Fibroblast of lung (primary cell): Measurements from ENCODE around the gene KIF26B. TPM values are rescaled to one million over a fixed set of nuclear protein-coding genes. Genes with fewer than 3 reads are reported as not detected.

Experiments
- DNase-seq, 2 donors: peaks; one replicate each; pipeline versions ENCODE4 v3.0.0 to v3.0.0-alpha.2; 2010; ENCODE audit warnings: low read depth in 2 of 2
- H2AFZ ChIP-seq: 2 replicates; pipeline ENCODE4 v1.5.1; 2012; ENCODE audit warnings: low read length, control low read depth, inconsistent platforms
- H3K27ac ChIP-seq: 2 replicates; pipeline ENCODE4 v1.5.1; 2011; ENCODE audit warnings: low read length, control low read depth; ENCODE audit not compliant: insufficient read depth
- H3K27me3 ChIP-seq: 2 replicates; pipeline ENCODE4 v1.5.1; 2011; ENCODE audit warnings: mild to moderate bottlenecking, low read length; ENCODE audit not compliant: control insufficient read depth, insufficient read depth
- H3K36me3 ChIP-seq: 2 replicates; pipeline ENCODE4 v1.5.1; 2011; ENCODE audit warnings: low read length; ENCODE audit not compliant: control insufficient read depth, insufficient read depth
- H3K4me1 ChIP-seq: 2 replicates; pipeline ENCODE4 v1.5.1; 2011; ENCODE audit warnings: low read length; ENCODE audit not compliant: control insufficient read depth, insufficient read depth; ENCODE audit errors: extremely low read depth
- H3K4me2 ChIP-seq: 2 replicates; pipeline ENCODE4 v1.5.1; 2011; ENCODE audit warnings: low read length, control low read depth; ENCODE audit not compliant: insufficient read depth; ENCODE audit errors: extremely low read depth
- H3K4me3 ChIP-seq, 4 experiments: fragments of 200-600 bp in 1 of 4; sonication (generic) in 1 of 4; replicated peaks in 1 of 4; 2 replicates each; pipeline ENCODE4 v1.5.1; 2011 to 2016; ENCODE audit warnings: low read length in 4 of 4, low read depth in 3 of 4, mild to moderate bottlenecking in 3 of 4, control low read depth in 2 of 4, inconsistent platforms in 1 of 4, mixed read lengths in 1 of 4; ENCODE audit not compliant: insufficient read depth in 1 of 4; ENCODE audit errors: control extremely low read depth in 1 of 4
- H3K79me2 ChIP-seq: 2 replicates; pipeline ENCODE4 v1.5.1; 2012; ENCODE audit warnings: mild to moderate bottlenecking, low read length, inconsistent platforms; ENCODE audit not compliant: control insufficient read depth, insufficient read depth
- H3K9ac ChIP-seq: 2 replicates; pipeline ENCODE4 v1.5.1; 2011; ENCODE audit warnings: mild to moderate bottlenecking, low read length, control low read depth; ENCODE audit not compliant: insufficient read depth
- H3K9me3 ChIP-seq: 2 replicates; pipeline ENCODE4 v1.5.1; 2012; ENCODE audit warnings: low read depth, low read length; ENCODE audit not compliant: control insufficient read depth, insufficient read depth
- H4K20me1 ChIP-seq: 2 replicates; pipeline ENCODE4 v1.5.1; 2011; ENCODE audit warnings: low read length; ENCODE audit not compliant: control insufficient read depth, insufficient read depth; ENCODE audit errors: extremely low read depth
- EZH2 ChIP-seq: IDR thresholded peaks from 2 replicates; pipeline ENCODE4 v1.5.1; 2012; ENCODE audit warnings: low read length, control low read depth, mild to moderate bottlenecking; ENCODE audit errors: missing control alignments
- polyA plus RNA-seq, 2 donors: library from polyadenylated mRNA; depleted of rRNA in 1 of 2; stranded (reverse) in 1 of 2; unstranded in 1 of 2; fragments of >200 nt; gene quantifications; 2 replicates each; pipeline ENCODE4 v1.2.1, GENCODE V29; 2011 to 2012; ENCODE audit warnings: missing spikeins in 1 of 2
- total RNA-seq: library from RNA; depleted of rRNA; stranded (reverse); fragments of >200 nt; gene quantifications from 2 replicates; pipeline ENCODE4 v1.2.1, GENCODE V29; 2014
- TF ChIP-seq, protein P1 (sequence below), 2 donors: IDR thresholded peaks in 1 of 2; conservative IDR thresholded peaks in 1 of 2; 1 replicate in 1 of 2; 2 replicates in 1 of 2; pipeline ENCODE4 v1.5.1; 2011 to 2012; ENCODE audit warnings: low read length in 2 of 2, control low read depth in 1 of 2, inconsistent platforms in 1 of 2, low read depth in 1 of 2, mild to moderate bottlenecking in 1 of 2

KIF26B gene
- total and polyA plus RNA-seq, 2 donors (not counting 1 experiment from before 2014, with no cell fraction given) = 5.3 to 6.1 TPM

DNA sequence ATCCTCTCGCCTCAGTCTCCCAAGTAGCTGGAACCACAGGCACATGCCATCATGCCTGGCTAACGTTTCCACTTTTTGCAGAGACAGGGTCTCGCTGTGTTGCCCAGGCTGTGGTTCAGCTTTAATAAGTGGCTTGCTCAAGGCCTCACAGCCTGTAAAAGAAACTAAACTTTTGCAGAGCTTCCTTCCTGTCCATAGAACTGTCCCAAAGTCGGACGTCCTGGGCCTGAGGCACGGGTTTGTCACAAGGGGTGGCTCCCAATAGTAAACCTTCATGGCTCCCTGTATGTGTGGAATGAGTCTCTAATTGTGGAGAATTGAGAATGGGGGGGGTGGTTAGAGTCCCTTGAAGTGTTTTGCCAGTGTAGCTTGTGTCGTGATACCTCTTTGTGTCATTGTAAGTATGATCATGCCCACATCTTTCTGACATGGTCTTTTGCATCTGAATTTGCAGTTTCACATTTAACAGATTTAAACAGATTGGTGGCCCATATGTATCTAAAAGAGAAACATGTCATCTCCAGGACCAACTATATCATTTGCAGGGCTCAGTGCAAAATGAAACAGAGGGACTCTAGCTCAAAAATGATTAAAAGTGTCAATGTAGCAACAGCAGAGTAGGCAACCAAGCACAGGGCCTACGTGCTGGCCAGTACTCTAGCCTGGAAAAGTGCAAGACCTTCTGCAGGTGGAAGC lies 332.1 kb downstream of the KIF26B start:
- Histone ChIP-seq H3K9me3 (no peaks in the 10 kb centered on the region), H2AFZ (no peak overlapping the region), H3K79me2 (no peaks in the 10 kb centered on the region), H3K27ac (no peak overlapping the region), H3K36me3 (no peaks in the 10 kb centered on the region), H3K4me2 (no peak overlapping the region), H4K20me1 (no peaks in the 10 kb centered on the region), H3K9ac (no peak overlapping the region), H3K27me3 (no peaks in the 10 kb centered on the region), H3K4me1 (no peaks in the 10 kb centered on the region), H3K4me3 (no peak overlapping the region)
- no peak for TF ChIP-seq EZH2
- TF ChIP-seq, protein P1, sequence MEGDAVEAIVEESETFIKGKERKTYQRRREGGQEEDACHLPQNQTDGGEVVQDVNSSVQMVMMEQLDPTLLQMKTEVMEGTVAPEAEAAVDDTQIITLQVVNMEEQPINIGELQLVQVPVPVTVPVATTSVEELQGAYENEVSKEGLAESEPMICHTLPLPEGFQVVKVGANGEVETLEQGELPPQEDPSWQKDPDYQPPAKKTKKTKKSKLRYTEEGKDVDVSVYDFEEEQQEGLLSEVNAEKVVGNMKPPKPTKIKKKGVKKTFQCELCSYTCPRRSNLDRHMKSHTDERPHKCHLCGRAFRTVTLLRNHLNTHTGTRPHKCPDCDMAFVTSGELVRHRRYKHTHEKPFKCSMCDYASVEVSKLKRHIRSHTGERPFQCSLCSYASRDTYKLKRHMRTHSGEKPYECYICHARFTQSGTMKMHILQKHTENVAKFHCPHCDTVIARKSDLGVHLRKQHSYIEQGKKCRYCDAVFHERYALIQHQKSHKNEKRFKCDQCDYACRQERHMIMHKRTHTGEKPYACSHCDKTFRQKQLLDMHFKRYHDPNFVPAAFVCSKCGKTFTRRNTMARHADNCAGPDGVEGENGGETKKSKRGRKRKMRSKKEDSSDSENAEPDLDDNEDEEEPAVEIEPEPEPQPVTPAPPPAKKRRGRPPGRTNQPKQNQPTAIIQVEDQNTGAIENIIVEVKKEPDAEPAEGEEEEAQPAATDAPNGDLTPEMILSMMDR (conservative IDR thresholded peaks at IDR 0.05 in 1 of 2, IDR thresholded peaks at IDR 0.05 in 1 of 2; ENCODE audit: low read depth in 1 of 2, low read length in 2 of 2) = no peak
- DNase-seq = no peak

DNA sequence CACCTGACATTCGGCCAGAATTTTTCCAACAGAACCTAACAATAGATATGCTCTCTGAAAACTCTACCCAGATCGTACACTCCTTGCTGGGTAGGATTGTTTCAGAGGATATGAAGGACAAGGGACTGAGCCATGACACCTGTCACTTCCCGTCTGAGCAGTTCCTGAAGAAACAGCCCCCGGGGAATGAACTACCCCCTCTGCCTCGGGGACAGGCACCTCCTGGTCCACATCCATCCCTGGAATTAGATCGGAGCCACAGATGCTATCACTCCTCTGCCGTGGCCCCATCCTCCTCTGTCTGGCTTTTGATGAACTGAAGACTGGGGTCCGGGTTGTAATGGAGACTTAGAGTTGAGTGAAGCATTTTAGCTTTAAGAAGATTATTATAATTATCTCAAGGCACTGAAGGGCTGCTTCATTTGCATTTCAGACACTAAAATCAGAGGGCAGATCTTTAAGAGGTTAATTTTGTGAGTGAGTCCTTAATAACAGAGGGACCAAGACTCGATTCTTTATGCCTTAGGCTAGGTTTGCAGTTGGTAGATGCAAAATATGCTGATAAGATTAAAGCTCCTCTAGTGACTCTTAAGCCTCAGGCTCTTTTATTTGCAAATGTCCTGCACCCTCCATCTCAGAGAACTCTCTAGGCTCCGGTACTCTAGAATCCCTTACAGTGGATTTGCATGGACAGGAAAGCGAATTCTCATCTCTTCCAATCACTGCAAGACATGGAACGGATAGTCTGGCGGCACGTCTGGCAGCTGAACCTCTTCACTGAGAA lies 333.8 kb downstream of the KIF26B start:
- Histone ChIP-seq H3K9ac (no peak overlapping the region), H4K20me1 (no peaks in the 10 kb centered on the region), H3K9me3 (no peaks in the 10 kb centered on the region), H3K36me3 (no peaks in the 10 kb centered on the region), H3K27me3 (no peaks in the 10 kb centered on the region), H3K4me1 (no peaks in the 10 kb centered on the region), H3K79me2 (no peaks in the 10 kb centered on the region), H3K27ac (no peak overlapping the region), H2AFZ (no peak overlapping the region), H3K4me3 (no peak overlapping the region), H3K4me2 (no peak overlapping the region)
- no peak for DNase-seq
- TF ChIP-seq, protein P1 (conservative IDR thresholded peaks at IDR 0.05 in 1 of 2, IDR thresholded peaks at IDR 0.05 in 1 of 2; ENCODE audit: low read depth in 1 of 2, low read length in 2 of 2) = no peak
- TF ChIP-seq EZH2 = no peak

DNA sequence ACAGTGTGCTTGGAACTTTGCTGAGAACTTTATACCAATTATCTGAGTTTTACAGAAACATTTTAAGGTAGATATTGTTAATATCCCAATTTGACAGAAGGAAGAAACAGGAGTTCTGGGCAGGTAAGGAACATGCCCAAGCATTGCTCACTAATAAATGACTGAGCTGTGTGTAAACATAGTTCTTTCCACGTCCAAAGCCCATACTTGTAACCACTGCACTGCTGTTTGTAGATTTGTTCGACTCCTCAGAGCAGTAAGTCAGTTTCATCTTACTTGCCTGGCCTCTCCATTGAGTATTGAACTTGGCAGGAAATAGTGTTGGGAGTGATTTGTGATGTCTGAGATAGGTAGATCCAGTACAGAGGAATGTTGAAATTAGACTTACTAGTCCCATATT lies 335.1 kb downstream of the KIF26B start:
- H3K27ac ChIP-seq = no peak overlapping the region
- DNase-seq = no peak
- no peaks in the 10 kb centered on the region for H3K4me1 ChIP-seq
- H4K20me1 ChIP-seq = no peaks in the 10 kb centered on the region
- no peak overlapping the region for H2AFZ ChIP-seq
- H3K9ac ChIP-seq = no peak overlapping the region
- no peaks in the 10 kb centered on the region for H3K27me3 ChIP-seq
- H3K4me2 ChIP-seq = no peak overlapping the region
- TF ChIP-seq, protein P1 (conservative IDR thresholded peaks at IDR 0.05 in 1 of 2, IDR thresholded peaks at IDR 0.05 in 1 of 2; ENCODE audit: low read depth in 1 of 2, low read length in 2 of 2) = no peak
- TF ChIP-seq EZH2 = no peak
- no peak overlapping the region for H3K4me3 ChIP-seq
- H3K9me3 ChIP-seq = no peaks in the 10 kb centered on the region
- H3K79me2 ChIP-seq = no peaks in the 10 kb centered on the region
- H3K36me3 ChIP-seq = no peaks in the 10 kb centered on the region
